SK-N-MC (cell line): ENCODE measurements around the gene CARMIL1.

ENCODE experiments used
- EZH2 ChIP-seq: fragments of 200-600 bp; sonication (generic); IDR thresholded peaks from one replicate; pipeline ENCODE4 v1.6.1; 2017; ENCODE audit warnings: antibody characterized with exemption
- POLR2AphosphoS5 ChIP-seq: IDR thresholded peaks from 2 replicates; pipeline ENCODE4 v1.6.1; 2012; ENCODE audit warnings: mild to moderate bottlenecking, low read depth, low read length, borderline replicate concordance

DNA sequence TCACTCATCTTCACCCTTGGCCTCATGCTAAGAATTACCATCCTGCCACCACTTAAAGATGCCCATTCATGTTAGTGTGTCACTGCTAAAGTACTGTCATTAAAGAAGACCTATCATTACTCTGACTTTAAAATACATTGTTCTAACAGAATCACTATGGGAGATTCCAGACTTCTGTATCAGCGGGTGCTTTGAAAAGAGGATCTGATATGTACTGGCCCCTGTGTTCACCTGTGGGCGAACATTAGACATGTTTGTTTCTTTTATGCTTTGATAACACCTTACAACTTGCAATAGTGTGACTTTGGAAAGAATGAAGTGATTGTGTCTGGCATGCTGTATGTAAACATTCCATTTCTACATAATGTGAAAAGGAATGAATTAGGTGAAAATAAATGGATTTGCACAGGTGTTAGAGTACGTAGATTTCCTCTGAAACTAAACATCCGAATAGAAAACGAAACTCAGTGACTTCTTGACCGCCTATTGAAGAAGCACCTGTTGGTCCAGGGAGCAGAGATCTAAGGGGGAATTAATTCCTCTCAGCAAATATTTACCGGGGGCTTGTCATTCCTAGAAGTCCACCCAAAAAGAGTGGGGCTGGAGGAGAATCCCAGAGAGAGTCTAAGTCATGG is 132.3 kb downstream of the CARMIL1 start:
- TF ChIP-seq POLR2AphosphoS5 = no peak
- no peak for TF ChIP-seq EZH2
